HS-27A (cell line): ENCODE results near the gene TXNRD2.

Experiments used
- DNase-seq: peaks from one replicate; pipeline ENCODE4 v3.0.0-alpha.2; 2012; ENCODE audit warnings: low read depth, missing footprints

TXNRD2 gene

GRCh38 chr22:19875531-19876313, 65.9 kb downstream of the TXNRD2 start:
- DNase-seq, result peak; percentile 26

- no peak for DNase-seq
Observed at GRCh38 chr22:19875061-19875530, 66.5 kb downstream of the TXNRD2 start.

- DNase-seq, result no peak
Observed at GRCh38 chr22:19874307-19875060, 67.1 kb downstream of the TXNRD2 start.

GRCh38 chr22:19873960-19874306, 67.7 kb downstream of the TXNRD2 start:
- no peak for DNase-seq

GRCh38 chr22:19873138-19873959, 68.3 kb downstream of the TXNRD2 start:
- DNase-seq, result no peak

GRCh38 chr22:19872779-19873137, 68.9 kb downstream of the TXNRD2 start:
- DNase-seq, result no peak

GRCh38 chr22:19871845-19872778, 69.5 kb downstream of the TXNRD2 start:
- no peak for DNase-seq

- DNase-seq, result no peak
Observed at GRCh38 chr22:19871023-19871844, 70.4 kb downstream of the TXNRD2 start.

- no peak for DNase-seq
Observed at GRCh38 chr22:19870153-19871022, 71.2 kb downstream of the TXNRD2 start.

GRCh38 chr22:19869497-19870152, 72.0 kb downstream of the TXNRD2 start:
- DNase-seq, result no peak

GRCh38 chr22:19868773-19869471, 72.7 kb downstream of the TXNRD2 start:
- DNase-seq, result no peak

GRCh38 chr22:19868333-19868732, 73.3 kb downstream of the TXNRD2 start:
- no peak for DNase-seq

- no peak for DNase-seq
Observed at GRCh38 chr22:19867617-19868016, 74.0 kb downstream of the TXNRD2 start.

GRCh38 chr22:19866665-19867009, 75.0 kb downstream of the TXNRD2 start:
- no peak for DNase-seq

- DNase-seq, result no peak
Observed at GRCh38 chr22:19865141-19865829, 76.3 kb downstream of the TXNRD2 start.

- no peak for DNase-seq
Observed at GRCh38 chr22:19864538-19865106, 77.0 kb downstream of the TXNRD2 start.

GRCh38 chr22:19863571-19863970, 78.0 kb downstream of the TXNRD2 start:
- DNase-seq, result no peak
